Stimulated activated CD8-positive, alpha-beta memory T cell treated with anti-CD3 and anti-CD28 coated beads, Interleukin-12 subunit alpha, Interleukin-12 subunit beta, amount 100 ng/mL, for 24 hours (primary cell): ENCODE measurements around the gene AOAH.
"Not testable (repeated sequence)": the region's sequence is repeated elsewhere in the genome, so short reads cannot be mapped to it uniquely, and the experiment has no call there.

ENCODE experiments used
- DNase-seq: peaks from one replicate; pipeline ENCODE4 v3.0.0-alpha.2; 2020; ENCODE audit errors: extremely low read depth

The AOAH gene

DNA sequence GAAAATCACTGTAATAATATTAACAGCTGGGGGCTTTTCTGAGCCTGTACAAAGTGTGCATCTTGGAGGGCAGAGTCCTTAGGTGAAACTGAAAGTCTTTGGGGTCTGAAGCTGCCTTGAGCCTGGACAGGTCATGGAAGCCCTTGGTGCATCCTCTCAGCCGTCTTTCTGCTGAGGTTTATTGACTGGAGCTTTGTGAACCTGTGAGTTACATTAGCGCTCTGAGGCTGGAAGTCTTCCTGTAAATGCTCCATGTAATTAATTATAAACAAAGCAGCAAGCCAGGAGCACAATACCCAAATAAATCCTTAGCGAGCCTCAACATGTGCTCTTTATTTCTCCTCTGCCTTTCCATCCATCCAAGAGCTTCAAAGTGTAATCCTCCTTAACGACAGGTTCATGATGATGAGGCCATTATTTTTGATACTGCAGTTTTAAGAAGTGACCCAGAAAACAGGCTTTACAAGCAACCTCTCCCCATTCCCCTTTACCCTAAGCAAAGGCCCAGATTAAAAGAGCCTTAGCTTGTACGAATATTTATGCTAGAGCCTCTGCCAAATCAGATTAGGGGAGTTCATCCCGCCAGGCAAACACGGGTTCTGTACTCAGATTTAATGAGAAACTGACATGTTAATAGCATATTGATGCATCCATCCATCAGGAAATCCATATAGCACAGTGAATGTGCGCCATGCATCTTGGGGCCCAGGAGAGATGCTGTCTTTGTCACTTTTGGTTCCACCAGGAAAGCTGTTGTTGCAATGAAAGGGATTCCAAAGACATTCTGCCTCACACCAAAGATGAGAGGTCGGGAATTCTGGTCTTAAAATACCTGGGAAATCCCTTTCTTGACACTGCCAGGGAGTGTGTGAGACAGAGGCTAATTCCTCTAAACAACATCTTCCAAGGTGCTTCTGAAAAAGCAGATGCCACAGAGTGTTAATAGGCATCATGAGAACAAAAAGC, 216.5 kb downstream of the AOAH start:
- no peak for DNase-seq

DNA sequence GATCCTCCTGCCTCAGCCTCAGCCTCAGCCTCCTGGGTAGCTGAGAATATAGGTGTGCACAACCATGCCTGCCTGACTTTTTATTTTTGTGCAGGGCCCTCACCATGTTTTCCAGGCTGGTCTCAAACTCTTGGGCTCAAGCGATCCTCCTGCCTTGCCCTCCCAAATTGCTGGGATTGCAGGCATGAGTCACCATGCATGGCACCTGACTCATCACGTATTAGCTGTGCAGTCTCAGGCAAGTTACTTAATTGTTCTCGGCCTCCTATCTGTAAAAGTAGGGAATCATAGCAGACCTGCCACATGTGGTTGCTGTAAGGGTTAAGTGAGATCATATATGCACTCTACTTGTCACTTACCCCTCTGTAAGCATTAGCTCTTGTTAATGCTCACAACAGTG, 217.5 kb downstream of the AOAH start:
- DNase-seq: no peak

- DNase-seq: no peak
These were observed 218.0 kb downstream of the AOAH start for GRCh38 chr7:36506130-36506798.

GRCh38 chr7:36504617-36505016, 219.7 kb downstream of the AOAH start:
- DNase-seq: not testable (repeated sequence)

DNA sequence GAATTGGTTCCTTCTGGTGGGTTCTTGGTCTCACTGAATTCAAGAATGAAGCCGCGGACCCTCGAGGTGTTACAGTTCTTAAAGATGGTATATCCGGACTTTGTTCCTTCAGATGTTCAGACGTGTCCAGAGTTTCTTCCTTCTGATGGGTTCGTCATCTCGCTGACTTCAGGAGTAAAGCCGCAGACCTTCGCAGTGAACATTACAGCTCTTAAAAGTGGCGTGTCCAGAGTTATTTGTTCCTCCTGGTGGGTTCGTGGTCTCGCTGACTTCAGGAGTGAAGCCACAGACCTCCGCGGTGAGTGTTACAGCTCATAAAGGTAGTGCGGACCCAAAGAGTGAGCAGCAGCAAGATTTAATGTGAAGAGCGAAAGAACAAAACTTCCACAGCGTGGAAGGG, 220.1 kb downstream of the AOAH start:
- not testable (repeated sequence) for DNase-seq

- no peak for DNase-seq
These were observed 226.5 kb downstream of the AOAH start for GRCh38 chr7:36497775-36498174.

- DNase-seq: not testable (repeated sequence)
These were observed 227.1 kb downstream of the AOAH start for GRCh38 chr7:36497176-36497575.

GRCh38 chr7:36496576-36496975, 227.7 kb downstream of the AOAH start:
- no peak for DNase-seq

GRCh38 chr7:36491317-36491716, 233.0 kb downstream of the AOAH start:
- no peak for DNase-seq

DNA sequence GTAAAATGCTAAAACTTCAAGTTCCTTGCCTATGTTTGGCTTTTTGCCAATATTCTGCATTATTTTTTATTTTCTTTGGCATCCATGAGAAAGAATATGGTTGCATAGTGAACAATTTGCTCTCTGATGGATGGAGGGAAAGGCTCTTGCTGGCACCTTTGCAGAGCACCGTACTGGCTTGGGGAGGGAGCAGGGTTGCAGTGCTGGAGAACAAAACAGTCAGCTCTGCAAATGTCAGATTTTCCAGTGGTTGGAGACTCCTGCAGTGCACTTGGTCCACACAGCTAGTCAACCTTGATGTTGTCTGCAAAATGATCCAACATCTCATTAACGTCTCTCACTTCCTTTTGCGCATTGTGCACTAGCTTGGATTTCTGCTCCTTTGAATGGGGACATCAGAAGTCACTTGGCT, 233.9 kb downstream of the AOAH start:
- DNase-seq: no peak

DNA sequence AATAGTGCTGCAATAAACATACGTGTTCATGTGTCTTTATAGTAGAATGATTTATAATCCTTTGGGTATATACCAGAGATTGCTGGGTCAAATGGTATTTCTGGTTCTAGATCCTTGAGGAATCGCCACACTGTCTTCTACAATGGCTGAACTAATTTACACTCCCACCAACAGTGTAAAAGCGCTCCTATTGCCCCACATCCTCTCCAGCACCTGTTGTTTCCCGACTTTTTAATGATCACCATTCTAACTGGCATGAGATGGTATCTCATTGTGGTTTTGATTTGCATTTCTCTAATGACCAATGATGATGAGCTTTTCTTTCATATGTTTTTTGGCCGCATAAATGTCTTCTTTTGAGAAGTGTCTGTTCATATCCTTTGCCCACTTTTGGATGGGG, 235.6 kb downstream of the AOAH start:
- DNase-seq: not testable (repeated sequence)

GRCh38 chr7:36487756-36488336, 236.4 kb downstream of the AOAH start:
- DNase-seq: no peak

- DNase-seq: no peak
These were observed 238.0 kb downstream of the AOAH start for GRCh38 chr7:36486336-36486735.

- DNase-seq: no peak
These were observed 240.0 kb downstream of the AOAH start for GRCh38 chr7:36484265-36484664.

DNA sequence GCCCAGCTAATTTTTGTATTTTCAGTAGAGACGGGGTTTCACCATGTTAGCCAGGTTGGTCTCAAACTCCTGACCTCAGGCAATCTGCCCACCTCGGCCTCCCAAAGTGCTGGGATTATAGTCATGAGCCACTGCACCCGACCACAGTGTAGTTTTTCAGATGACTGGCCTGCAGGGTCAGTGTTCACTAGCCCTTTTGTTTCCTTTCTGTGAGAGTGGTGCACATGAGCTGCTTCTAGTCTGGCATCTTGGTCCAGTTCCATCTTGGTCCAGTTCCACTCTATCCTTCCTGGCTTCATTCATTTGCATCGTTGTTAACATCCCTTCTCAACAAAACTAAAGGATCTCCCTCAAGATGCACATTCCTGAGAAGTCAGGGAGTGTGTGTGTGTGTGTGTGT, 240.4 kb downstream of the AOAH start:
- not testable (repeated sequence) for DNase-seq

DNA sequence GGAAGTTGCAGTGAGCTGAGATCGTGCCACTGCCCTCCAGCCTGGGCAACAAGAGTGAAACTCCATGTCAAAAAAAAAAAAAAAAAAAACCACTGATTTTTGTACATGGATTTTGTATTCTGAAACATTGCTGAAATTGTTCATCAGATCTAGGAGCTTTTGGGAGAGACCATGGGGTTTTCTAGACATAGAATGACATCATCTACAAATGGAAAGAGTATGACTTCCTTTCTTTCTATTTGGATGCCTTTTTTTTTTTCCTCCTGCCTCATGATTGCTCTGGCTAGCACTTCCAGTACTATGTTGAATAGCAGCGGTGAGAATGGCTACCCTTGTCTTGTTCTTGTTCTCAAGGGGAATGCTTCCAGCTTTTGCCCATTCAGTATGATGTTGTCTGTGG, 245.5 kb downstream of the AOAH start:
- DNase-seq: no peak

DNA sequence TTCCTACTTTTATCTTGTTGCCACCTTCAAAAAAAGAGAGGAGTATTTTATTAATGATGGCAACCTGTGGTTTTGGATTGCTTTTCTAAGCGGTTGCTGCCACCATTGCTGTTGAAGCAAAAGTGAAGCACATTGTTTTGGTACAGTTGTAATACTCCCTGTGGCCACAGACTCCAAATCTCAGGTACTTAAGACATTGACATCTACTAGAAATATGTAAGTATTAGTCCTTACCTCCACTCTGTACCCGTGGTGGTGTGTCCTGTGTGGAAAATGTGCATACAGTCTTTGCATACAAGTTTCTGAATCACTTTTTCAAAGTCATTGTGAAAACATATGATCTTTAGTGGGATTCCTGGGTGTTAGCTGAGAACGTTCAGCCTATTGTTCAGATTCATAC, 248.9 kb downstream of the AOAH start:
- DNase-seq: no peak

DNA sequence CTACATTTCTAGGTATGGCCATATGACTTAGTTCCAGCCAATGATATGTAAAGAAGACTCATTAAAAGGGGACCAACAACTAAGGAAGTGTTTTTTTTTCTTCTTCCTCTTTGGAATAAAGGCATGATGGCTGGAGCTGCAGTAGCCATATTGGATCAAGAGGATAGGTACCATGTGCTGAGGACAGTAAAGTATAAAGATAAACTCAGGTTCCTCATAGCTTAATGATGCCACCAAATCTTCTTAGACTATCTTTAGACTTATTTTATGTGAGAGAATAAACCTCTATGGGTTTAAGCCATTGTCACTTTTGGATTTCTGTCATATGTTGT, 249.3 kb downstream of the AOAH start:
- no peak for DNase-seq

GRCh38 chr7:36474283-36475010, 249.8 kb downstream of the AOAH start:
- DNase-seq: no peak

- DNase-seq: no peak
These were observed 250.6 kb downstream of the AOAH start for GRCh38 chr7:36473454-36474282.

- no peak for DNase-seq
These were observed 252.1 kb downstream of the AOAH start for GRCh38 chr7:36472141-36472729.
